Activated CD8-positive, alpha-beta memory T cell treated with anti-CD3 and anti-CD28 coated beads, Interleukin-2, amount 50 U/mL, for 48 hours (primary cell): ENCODE data around the gene GALNT16.
"Not testable (repeated sequence)": the region's sequence is repeated elsewhere in the genome, so short reads cannot be mapped to it uniquely, and the experiment has no call there.

Source experiments
- DNase-seq: peaks from one replicate; pipeline ENCODE4 v3.0.0-alpha.2; 2020

GALNT16 gene

DNA sequence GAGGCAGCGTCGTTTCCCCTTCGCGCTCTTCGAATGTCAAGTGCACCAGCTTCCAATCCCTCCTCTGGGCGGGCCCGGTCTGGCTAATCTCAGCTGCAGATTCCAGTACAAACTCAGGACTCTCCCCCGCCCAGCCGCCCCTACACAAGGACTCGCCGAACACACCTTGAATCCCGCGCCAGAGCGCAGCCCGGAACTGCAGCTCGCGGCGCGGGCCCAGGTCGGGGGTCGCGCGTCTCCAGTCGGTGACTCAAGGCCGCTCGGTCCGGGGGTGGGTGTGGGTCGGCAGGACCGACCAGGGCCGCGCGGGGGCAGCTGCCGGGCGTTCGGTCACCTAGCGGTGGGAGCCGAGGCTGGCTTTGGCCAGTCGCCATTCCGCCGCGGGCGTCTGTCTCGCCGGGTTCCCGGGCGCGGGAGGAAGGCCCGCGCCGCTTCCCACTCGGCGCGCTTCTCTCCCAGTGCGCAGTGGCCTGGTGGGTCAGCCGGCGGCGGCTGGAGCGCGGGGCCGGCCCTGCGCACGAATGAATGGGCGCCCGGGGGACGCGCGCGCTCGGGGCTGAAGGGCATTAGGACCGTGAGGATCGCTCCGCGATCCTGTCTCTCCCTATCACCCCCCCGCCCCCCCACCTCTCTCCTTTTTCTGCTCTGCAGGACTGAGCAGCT lies at the start of gene GALNT16:
Gene GALNT16 (plus strand): TSS at position 632 of the 663 bp plus-strand sequence. CDS start 133 bp downstream, outside the sequence.
- no peak for DNase-seq

GRCh38 chr14:69214393-69214792 lies 45.6 kb upstream of the GALNT16 start:
- no peak for DNase-seq

DNA sequence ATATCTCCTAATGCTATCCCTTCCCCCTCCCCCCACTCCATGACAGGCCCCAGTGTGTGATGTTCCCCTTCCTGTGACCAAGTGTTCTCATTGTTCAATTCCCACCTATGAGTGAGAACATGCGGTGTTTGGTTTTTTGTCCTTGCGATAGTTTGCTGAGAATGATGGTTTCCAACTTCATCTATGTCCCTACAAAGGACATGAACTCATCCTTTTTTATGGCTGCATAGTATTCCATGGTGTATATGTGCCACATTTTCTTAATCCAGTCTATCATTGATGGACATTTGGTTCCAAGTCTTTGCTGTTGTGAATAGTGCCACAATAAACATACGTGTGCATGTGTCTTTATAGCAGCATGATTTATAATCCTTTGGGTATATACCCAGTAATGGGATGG lies 42.3 kb upstream of the GALNT16 start:
- not testable (repeated sequence) for DNase-seq

DNA sequence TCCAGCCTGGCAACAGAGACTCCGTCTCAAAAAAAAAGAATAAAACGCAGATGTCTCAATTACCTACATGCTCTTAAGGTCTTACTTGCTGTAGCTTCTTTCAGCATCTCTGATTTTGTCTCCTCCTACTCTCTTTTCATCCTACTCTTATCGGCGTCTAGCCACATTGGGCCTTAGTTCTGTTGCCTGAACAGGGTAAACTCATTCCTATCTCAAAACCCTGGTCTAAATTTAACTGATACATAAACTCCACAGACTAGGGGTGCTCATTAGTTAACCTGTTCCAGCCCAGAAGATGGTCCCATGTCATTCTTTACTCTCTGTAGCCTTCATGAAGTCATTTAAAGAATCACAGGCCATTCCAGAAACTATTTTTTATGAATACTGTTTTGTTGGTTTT lies 35.0 kb upstream of the GALNT16 start:
- DNase-seq, result no peak

GRCh38 chr14:69226178-69226577 lies 33.8 kb upstream of the GALNT16 start:
- no peak for DNase-seq

DNA sequence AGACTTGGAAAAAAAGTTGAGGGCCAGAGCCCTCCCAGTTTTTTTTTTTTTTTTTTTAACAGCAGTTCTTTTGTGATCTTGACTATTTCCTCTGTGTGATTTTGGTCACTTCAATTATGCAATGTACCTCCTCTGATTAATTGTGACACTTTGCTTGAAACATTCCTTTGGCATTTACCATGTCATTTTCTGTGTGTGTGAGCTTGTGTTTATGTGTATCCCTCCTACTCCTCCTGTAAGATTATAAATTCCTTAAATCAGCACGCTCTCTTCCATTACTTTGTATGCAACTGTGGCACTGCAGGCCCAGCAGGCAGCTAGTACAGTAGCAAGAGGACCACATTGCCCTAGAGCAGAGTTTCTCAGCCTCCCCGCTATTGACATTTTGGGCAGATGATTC lies 33.2 kb upstream of the GALNT16 start:
- DNase-seq, result no peak

GRCh38 chr14:69231486-69231885 lies 28.5 kb upstream of the GALNT16 start:
- DNase-seq, result no peak

DNA sequence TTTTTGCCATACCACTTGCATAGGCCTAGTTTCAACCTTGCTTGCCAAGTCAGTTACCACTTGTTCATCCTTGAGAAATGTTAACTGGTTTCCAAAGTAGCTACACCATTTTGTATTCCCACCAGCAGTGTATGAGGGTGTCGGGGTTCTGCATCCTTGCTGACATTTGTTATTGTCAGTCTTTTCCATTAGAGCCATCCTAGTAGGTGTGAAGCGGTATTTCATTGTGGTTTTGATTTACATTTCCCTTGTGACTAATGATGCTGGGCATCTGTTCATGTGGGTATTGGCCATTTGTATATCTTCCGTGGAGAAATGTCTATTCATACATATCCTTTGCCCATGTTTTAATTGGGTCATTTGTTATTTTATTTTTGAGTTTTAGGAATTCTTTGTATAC lies 27.6 kb upstream of the GALNT16 start:
- DNase-seq, result no peak

DNA sequence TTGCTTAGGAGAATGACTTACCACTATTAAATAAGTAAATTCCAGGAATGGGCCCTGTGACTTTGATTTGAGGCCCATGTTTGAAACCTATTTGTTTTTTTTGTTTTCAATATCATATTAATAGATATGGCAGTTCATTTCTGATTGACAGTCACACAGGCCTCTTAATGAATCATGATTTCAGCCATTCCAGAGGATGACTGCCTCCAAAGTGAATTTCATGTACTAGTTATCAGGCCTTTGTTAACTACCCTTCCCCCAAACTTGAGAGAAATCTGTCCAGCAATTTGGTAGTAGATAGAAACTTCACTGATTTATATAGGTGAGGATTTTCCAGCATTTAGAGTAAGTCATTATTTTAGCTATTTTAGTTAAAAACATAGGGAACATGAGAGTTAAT lies 25.9 kb upstream of the GALNT16 start:
- DNase-seq, result no peak

- no peak for DNase-seq
Observed at GRCh38 chr14:69235708-69236107, 24.2 kb upstream of the GALNT16 start.

DNA sequence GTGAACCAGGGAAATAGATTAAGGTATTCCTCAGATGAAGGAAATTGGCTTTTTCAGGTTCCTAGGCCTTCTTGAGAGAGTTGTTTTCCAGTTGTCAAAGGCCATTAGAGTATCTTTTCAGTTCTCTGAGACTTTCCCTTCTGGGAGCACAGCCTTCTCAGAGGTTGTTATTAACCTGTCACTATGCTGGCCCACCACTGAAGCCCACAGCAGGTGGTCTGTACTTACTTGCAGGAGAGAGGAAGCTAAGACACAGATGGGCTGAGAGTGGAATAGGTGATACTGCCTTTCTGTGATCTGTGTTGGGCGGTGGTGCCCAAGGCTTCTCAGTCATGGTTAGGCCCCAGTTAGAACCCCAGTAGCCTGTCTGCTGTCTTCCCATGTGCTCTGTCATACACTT lies 22.8 kb upstream of the GALNT16 start:
- DNase-seq, result no peak

- no peak for DNase-seq
Observed at GRCh38 chr14:69237584-69237983, 22.4 kb upstream of the GALNT16 start.

DNA sequence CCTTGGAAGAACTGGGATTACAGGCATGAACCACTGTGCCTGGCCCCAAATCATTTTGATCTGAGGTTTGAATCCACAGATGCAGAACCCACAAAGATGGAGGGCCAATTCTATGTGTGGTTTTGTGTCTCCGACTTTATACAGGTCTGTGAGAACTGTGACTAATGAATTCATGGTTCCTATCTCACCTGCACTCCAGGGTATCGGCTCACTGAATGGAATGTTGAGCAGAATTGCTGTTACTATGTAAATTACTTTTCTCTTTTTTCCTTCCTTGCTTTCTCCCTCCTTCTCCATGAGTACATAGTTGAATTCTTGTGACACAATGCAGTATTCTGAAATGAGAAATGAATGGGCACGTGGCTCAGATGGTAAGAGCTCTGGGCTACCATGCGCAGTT lies 21.1 kb upstream of the GALNT16 start:
- DNase-seq, result no peak

DNA sequence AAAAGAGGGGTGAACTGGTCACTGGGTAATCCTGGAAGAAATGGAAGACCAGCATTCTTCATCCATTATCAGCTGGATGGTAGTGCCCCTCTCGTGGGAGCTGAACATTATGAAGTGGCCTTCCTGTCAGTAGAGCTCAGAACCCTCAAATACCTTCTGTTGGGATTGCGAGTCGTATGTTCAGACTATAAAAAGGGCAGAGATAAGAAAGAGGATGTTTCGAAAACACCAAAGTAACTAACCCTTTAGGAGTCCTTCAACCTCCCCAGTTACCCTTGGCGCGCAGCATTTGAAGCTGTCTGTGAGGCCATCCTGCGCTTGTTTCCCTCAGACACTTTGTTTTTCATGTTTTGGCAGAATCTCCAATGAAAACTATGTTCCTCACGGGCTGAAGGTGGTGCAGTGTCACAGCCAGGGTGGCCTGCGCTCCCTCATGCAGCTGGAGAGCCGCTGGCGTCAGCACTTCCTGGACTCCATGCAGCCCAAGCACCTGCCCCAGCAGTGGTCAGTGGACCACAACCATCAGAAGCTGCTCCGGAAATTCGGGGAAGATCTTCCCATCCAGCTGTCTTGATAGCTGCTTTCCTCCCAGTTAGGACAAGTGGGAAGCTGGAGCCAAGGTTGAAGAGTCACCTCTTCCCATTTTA lies 19.3 kb upstream of the GALNT16 start:
- no peak for DNase-seq

DNA sequence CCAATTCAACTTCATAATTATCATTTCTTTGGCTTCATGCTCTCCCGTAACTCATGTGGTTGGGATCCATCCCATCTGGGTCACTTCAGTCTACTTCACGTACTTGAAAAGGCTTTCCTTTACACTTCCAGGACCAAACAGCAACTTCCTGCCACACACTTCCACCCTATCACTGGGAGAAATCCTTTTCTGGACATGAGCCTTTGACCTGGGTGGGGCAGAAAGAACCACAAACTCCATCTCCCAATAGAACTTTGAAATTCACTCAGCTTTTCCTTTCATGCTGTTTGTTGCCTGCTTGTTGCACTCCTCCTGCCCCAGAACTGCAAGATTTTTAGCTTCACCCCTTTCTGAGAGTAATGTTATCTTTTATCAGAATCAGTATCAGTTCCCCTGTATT lies 18.4 kb upstream of the GALNT16 start:
- no peak for DNase-seq

DNA sequence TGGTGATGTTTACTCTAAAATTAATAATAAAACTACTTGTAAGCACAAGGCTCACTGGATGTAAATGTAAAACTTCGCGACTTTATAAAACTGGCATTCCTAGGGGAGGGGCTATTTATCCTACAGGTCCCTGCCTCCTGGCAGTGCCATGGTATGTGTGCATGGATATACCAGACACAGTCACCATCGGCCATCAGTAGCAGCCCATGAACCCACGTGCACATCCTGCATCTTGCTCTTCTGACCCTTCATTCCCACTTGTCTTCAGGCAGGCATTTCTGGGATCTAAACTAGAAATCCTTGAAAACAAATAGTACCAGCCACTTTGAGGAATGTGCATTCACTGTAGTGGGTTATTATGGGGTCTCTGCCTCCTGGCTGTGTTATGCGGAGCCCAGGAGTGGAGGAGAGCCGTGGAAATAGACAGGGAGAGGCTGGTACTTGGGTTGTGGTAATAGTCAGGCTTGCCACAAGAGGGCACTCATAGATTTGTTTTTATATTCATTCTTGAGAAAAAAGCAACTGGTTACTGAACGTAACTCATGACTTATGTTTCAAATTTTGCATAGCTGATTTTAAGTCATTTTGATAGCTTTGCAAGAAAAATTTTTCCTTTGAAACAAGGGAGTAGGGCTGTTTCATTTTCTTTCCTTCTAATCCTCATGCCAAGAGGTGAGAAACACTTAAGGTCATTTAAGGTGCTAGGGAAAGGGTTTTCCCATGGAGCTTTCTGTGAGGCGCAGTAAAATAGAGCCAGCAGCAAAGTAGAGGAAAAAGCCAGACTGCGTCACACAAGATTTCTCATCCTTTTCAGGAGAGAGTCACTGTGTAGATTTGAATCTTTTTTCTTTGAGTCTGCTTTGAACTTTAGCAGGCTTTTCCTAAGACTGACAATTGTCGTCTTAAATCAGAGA lies 17.4 kb upstream of the GALNT16 start:
- DNase-seq, result no peak

DNA sequence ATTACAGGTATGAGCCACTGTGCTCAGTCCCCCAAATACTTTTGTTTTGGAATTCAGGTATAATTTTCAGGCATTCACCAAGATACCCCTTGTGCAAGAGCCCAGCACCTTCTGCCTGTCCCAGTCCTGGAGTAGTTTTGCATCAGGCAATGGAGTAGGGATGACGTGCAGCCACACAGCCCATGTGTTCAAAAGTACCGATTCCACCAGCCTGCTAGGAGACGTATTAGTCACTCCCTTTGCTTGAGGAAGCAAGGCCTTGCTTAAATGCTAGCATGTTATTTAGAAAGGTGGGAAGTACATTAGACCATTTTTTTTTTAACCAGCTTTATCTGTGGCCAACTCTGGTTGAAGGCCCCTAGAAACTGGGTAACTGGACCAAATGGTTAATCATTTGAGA lies 15.0 kb upstream of the GALNT16 start:
- DNase-seq, result no peak

DNA sequence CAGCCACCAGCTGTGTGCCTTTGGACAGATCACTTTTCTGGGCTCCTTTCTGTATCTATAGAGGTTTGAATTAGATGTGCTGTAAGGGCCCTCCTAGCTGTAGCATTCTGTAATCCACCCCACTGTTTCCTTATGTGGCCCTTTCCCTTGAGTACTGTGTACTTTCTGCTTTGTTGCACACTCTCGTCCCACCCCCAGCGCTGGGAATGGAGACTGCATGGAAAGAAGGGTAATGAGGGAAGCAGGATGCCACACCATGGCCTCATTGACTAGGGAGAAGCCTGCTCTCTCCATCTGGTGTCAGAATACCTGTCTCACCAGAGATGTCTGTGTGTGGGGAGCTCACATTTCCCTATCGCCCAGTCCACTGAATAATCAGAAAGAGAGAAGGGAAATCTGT lies 13.6 kb upstream of the GALNT16 start:
- no peak for DNase-seq

- DNase-seq, result no peak
Observed at GRCh38 chr14:69247676-69248440, 12.1 kb upstream of the GALNT16 start.

DNA sequence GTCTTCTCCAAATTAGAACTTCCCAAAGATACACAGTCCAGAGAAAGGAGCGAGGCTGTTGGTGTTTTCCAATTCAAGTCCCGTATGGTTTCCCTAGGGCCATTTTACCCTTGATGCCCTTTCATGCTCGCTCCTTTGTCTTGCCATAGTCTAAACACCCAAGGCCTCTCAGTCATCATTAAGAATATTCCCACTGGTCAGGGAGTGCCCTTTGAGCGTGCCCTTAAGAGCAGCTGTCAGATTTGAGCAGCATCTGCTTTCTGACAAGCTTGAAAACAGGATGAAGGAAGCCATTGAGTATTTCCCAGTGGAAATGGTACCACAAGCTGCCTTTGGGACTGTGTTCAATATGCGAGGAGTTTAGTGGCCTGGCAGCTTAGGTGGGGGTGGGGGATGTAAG lies 10.4 kb upstream of the GALNT16 start:
- DNase-seq, result no peak

DNA sequence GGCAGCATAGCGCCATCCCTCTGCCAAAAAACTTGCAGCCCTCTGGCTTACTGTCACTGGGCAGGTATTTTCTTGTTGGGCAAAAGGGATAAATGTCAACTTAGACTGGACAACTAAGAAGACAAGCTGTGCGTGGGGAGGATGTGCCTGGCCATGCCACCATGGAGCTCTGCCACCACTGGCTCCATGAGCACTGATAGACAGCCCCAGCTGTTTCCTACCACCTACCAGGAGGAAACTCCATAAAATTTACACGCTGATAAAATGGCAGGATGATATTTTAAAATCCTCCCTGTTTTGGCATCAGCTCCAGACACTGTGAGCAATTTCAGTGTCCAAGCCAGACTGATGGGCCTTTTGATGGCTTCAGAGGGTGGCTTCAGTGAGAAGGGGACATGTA lies 7.1 kb upstream of the GALNT16 start:
- DNase-seq, result no peak

DNA sequence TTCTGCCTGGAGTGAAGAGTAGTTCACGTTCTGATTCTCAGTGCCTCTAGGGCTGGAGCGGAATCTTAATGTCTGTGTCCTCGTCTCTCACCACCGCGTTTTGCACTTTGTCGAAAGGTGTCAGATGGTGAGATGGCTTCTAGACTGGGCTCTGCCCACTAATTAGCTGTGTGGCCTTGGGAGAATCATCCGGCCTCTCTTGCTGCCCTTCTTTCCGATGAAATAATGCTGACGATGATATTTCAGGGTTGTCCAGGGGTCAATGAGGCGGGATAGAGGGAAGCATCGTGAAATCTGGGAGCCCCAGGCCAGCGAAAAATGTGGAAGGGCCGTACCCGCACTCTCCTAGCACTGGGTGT lies 811 bp upstream of the GALNT16 start:
- no peak for DNase-seq

GRCh38 chr14:69260190-69260860 lies 367 bp downstream of the GALNT16 start:
- DNase-seq, result no peak
